Measurements from ENCODE around the gene SCMH1.

DNA sequence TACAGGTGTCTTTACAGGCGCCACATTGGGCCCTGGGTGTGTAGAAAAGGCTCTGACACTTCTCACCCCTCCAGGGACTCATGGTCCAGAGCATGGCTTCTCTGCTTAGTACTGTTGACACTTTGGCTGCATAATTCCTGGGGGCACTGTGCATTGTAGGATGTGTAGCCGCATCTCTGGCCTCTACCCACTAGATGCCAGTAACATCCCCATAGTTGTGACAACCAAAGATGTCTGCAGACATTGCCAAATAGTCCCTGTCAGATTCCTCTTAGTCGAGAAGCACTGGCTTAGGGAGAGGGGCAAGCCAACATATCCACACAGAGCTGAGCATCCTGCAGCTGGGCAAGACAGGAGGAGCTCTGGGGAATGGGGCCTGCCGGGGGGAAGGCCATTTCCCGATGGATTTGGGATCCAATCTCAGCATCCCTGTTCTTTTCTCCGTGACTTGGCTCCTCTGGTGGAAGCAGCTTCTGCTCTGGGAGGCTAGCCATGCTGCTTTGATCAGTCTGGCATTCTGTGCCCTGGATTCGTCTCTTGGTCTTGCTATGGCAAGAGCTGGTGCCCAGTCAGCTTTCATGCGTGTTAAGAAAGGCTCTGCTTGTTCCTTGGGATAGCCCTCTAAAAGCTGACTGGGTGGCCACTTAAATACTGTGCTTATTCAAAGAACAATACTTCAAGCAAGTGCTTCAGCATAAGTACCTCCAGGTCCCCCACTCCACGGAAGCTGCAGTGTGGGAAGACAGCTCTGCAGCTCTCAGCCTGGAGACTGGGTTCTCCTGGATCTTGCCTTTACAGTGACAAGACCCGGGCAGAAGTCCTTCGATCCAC, 38.3 kb upstream of the SCMH1 start:
- TF ChIP-seq EP300 (IDR thresholded peaks at IDR 0.05), result no peak
- no peak for TF ChIP-seq CTCF (IDR thresholded peaks at IDR 0.05)
